HG03469 (cell line): ENCODE measurements around the gene C12orf56.

ENCODE experiments used
- ATAC-seq: cut with Tn5 transposase; IDR thresholded peaks from one replicate; pipeline ENCODE4 v1.9.1; 2021; ENCODE audit warnings: mild to moderate bottlenecking, moderate library complexity, moderate number of reproducible peaks; ENCODE audit not compliant: unreplicated experiment

C12orf56 gene

DNA sequence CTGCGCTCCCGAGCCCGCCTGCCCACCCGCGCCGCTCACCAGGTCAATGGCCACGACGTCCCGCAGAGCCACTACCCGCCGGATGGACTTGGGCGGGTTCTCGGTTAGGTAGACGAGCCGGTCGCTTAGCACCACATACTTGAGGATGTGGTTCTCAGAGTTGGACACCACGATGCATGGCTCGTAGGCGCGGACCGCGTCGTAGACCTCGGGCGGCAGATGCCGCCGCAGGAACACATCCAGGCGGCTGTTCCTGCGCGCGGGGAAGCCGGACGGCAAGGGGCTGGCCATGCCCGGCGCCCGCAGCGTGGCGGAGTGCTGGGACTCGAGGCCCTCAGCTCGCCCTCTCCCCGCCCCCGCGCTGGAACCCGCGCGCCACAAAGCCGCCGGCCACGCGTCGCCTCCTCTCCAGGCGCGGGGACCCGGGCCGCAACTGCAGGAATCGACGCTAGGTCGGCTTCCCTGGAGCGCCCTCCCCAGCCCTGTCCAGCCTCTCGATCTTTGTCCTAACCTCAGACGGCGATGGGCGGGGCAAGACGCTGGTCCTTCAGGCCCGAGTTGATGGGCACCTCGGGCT is at the start of gene C12orf56:
TSS of gene C12orf56 (minus strand) at position 484 of the 577 bp plus-strand sequence. CDS start at position 291, 193 bp downstream.
- no peak for ATAC-seq

- ATAC-seq: no peak
These were observed 49.5 kb upstream of the C12orf56 start for GRCh38 chr12:64440100-64440499.

GRCh38 chr12:64433915-64434314 is 43.4 kb upstream of the C12orf56 start:
- no peak for ATAC-seq

GRCh38 chr12:64431791-64432190 is 41.2 kb upstream of the C12orf56 start:
- ATAC-seq: no peak

GRCh38 chr12:64430886-64431285 is 40.3 kb upstream of the C12orf56 start:
- ATAC-seq: no peak

GRCh38 chr12:64428956-64429355 is 38.4 kb upstream of the C12orf56 start:
- ATAC-seq: no peak

GRCh38 chr12:64427988-64428387 is 37.4 kb upstream of the C12orf56 start:
- no peak for ATAC-seq

DNA sequence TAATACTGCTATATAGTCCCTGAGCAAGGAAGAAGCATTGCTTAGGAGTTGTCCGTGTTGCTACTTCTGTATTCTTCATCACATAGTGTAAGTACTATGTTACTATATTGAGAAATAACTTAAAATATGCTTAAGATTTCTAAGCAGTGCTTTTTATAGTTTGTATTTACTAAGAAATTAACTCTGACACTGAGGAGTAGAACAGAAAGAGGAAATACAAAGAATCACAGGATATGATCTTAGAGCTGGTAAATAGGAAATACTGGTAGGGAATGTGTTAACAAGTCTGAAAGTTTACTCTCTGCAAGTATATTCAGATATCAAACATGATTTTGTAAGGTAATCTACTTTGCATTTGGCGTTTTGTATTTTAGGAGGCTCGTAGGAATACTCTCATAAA is 29.1 kb upstream of the C12orf56 start:
- no peak for ATAC-seq

DNA sequence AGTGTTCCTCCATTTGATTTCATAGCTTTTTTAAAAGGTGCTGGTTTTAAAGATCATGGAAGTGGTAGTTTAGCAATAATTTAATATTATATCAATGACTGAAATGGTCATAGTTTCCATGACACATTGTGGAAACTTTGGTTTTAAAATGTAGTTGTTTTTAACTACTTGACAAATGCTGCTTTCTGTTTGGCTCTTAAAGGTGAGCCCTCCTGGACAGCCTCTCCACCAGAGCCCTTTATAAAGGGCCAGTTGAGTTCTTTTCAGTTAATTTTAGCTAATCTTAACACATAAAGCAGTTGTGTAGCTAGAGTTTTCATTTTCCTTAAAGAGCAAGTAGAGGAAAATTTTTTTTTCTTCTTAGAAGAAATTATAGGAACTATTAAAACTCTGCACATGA is 27.7 kb upstream of the C12orf56 start:
- ATAC-seq: no peak

DNA sequence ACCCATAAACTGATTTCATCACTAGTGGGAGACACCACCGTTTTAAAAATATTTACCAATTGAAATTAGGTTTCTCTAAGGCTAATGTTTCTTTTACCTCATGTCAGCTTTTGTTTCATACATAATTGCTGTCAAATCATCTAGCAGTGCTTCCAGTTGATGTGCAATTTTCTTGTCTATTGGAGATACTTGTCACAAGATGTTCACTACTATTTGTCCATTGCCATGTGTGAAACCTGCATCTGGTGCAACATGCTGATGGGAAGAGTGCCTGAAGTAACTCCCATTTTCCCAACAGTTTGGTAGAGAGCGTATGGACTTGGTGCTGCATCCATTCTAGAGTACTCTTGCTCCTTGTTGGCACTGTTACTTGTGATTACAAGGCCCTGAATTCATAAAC is 23.3 kb upstream of the C12orf56 start:
- ATAC-seq: no peak

DNA sequence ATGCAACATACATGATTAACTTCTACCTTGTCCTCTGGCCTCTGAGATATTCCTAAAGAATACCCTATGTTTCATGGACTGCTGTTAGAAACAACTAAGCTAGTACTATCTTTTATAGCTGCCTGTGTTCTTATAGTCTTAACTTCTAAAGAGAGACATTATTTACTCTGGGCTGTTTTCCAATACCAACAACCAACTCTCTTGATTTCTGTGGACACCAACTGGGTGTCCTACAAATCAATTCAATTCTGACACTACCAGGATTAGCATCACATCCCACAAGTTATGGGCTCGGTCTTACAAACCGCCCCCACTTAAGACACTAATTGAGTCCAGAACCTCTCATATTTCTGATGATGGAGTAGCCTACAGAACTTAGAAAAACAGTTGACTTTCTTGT is 21.9 kb upstream of the C12orf56 start:
- no peak for ATAC-seq

DNA sequence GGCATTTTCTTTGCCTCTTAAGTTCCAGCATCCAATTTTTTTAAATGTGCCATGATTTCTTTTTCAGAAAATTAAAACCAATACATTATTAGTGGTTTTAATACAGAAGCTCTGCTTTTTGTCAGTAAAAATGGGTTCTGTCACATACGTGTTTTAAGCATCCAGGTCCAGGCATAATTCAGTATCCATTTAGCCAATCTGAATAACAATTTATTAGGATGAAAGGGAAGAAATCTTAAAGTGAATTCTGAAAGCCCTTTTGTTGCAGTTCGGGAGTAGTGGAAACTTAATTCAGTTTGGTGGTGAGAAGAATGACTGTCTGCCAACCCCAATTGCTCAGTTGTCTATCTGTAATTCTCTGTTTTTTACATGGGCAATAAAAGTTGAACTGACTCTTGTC is 20.9 kb upstream of the C12orf56 start:
- ATAC-seq: no peak

DNA sequence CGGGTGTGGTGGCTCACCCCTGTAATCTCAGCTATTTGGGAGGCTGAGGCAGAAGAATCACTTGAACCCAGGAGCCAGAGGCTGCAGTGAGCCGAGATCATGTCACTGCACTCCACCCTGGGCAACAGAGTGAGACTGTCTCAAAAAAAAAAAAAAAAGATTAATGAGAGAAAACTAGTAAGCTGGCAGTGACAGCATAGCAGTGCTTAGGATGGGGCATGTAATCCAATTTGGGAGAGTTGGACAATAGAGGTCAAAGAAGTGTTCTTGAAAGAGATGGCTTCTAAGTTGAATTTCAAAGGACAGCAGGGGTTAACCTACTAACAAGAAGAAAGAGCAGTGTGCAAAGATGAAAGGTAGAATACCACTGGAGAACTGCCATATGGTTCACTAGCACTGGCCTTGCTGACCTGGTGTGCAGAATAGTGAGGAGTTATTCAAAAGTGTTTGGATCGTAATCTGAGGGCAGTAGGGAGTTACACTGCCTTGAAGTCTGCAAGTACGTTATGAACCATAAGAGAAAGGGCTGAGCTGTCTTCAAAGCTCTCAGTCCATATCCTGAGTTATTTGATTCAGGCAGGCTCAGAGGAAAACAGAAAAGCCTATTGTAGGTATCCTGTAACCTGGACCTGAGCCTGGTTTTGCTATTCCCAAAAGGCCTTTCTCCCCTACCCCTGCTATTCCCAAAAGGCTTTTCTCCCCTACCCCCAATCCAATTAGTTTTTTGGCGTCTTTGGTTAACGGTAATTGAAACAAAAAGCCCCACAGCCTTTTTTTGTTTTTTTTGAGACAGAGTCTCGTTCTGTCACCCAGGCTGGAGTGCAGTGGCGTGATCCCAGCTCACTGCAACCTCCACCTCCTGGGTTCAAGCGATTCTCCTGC is 17.0 kb upstream of the C12orf56 start:
- ATAC-seq: no peak

DNA sequence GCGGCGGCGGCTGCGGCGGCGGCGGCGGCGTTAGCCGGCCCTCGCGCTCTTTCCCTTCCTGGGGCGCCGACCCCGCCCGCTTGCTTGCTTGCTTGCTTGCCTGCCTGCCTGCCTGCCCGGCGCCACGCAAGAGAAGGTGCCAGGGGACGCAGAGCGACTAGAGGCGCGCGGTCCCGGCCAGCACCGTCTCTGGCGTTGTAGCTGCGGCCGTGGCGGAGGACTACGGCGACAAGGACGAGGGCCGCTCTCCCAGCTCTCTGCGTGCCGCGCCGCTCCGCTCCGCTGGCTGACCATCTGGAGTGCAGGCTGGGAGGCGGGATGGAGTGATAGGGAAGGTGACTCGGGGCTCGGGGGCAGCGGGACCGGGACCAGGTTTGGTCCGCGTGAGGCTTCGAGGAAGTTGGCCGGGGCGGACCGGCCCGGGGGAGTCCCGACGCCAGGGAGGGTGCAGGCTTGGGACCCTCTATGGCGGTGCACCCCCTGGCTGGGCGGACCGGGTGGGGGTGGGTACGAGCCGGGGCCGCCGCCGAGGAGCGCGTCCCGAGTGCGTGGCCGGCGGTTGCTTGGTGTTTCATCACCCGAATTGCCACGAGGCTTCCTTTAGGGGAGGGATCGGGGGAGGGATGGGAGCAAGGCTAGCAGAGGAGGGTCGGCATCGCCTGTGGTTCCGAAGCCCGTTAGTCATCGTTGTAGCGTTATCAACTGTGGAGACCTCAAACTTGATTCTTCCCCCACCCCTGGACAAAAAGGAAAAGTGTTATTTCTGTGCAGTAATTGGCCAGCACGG is 14.1 kb upstream of the C12orf56 start:
- ATAC-seq: no peak

GRCh38 chr12:64403707-64404469 is 13.3 kb upstream of the C12orf56 start, which contains the start of gene XPOT:
Gene XPOT, plus strand, starts transcription at chr12:64404392. Its CDS starts 5,644 bp downstream, at chr12:64410036.
- peak; percentile 97 for ATAC-seq

DNA sequence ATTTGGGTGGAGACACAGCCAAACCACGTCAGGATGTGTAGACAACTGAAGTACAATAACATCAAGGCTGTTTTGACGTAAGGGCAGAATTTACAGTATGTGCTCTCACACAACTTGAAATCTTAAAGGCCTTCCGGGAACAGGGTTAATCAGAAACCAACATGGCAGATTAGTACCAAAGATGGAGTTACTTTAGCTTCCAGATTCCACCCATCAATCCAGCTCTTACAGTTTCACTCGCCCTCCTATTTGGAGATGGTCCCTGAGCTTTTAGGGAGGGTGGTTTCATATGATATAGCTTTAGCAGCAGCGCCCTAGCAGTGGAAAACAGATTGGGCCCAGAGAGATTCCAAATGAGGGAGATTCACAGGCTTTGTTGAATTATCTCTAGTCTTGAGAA is 11.6 kb upstream of the C12orf56 start:
- ATAC-seq: no peak

GRCh38 chr12:64400041-64400440 is 9.5 kb upstream of the C12orf56 start:
- ATAC-seq: no peak

GRCh38 chr12:64395739-64396138 is 5.2 kb upstream of the C12orf56 start:
- ATAC-seq: no peak

DNA sequence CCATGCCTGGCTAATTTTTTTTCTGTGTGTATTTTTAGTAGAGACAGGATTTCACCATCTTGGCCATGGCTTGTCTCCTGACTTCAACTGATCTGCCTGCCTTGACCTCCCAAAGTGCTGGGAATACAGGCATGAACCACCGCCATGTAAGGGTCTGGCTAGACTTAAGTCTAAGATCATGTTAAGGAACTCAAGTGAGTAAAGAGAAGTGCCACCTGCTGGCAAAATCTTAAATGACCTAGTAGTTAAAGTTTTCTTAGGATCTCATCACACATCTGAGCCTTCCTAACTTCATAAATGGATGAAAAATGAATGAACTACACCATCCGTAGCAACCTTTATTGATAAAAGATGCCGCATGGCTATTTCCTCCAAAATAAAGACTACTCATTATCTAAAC is 1.7 kb upstream of the C12orf56 start:
- peak; percentile 62 for ATAC-seq

DNA sequence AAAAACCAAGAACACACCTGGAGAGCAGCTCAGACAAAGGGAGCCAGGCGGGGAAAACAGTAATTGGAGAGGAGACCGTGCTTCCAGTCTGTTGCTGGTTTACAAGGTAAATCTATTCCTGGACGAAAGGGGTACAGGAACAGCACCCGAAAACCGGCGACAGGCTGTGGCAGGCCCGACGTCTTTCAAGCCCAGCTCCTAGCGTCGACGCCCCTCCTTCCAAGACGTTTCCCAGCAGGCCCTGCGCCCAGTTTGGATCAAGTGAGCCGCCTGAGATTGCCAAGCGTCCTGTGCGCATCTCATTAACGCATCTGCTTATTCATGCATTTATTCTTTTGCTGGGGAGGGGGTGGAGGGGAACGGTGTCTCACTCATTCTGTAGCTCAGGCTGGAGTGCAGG is 1.4 kb downstream of the C12orf56 start:
- ATAC-seq: no peak
